T-helper 1 cell treated with Interleukin-12 subunit alpha and Interleukin-12 subunit beta and Interleukin-4 antibody, amounts not matched to agents 30 ng/mL and 1 ng/mL, for 36 hours (primary cell): ENCODE data around the gene PXT1. TPM values are rescaled to one million over a fixed set of nuclear protein-coding genes. Genes with fewer than 3 reads are reported as not detected.

Experiments
- intact Hi-C: fragments of 100-400 bp; cut with micrococcal nuclease; formaldehyde crosslinking; loops from one replicate; pipeline ENCODE4 v1.15.1; 2024
- total RNA-seq: library from RNA; stranded (reverse); gene quantifications from 2 replicates; pipeline ENCODE4 v1.2.3, GENCODE V29; 2022

PXT1 gene
- total RNA-seq, 1 donor from 2014 or later: 0.25 TPM

GRCh38 chr6:36349240-36349639 is 93.4 kb downstream of the PXT1 start:
- intact Hi-C loops: no loop called here

DNA sequence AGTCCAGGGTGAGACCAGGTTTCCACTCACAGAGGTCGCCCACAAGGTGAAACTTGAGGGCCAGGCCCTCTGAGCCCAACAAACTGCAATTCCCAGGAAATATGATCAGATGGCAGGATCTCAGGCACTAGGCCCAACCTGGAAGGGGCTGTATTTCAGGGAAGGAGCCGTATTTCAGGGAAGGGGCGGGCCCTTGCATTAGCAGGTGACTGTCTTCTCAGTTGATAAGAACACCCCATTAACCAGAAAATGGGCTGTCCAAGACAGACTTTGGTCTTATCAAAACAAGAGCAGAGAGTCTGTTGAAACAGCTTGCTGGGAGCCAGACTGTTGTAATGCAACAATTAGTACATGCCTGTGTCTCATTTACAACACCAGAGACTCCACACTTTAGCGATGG is 95.0 kb downstream of the PXT1 start:
- intact Hi-C loops: no loop called here

GRCh38 chr6:36346486-36347273 is 96.0 kb downstream of the PXT1 start:
- intact Hi-C loops: no loop called here

DNA sequence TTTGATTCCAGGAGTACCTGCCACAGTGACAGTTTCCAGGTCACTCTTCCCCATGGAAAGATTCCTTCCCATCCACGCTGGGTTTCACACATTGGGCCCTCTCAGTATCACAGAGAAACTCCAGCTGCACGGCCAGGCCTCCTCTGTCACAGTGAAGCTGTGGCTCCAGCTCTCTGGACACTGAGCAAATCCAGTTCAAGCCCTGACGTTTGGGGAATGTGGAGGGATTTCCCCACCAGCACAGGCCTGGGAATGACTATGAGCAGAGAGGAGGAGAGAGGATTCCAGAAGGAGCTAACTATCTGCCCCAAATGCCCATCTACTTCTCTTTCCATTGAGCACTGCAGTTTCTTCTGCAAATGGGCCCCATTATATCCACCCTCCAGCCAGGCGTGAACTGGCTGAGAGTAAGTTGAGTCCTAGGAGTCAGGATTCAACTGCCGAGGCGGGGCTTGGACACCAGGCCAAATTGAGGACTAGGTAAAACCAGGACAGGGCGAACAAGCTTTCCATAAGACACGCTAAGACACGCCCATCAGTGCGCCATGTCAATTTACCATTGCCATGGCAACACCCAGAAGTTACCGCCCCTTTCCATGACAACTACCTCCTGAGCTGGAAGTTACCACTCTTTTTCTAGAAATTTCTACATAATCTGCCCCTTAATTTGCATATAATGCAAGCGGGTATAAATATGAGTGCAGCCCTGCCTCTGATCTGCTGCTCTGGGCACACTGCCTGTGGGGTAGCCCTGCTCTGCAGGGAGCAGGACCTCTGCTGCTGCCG is 96.8 kb downstream of the PXT1 start:
- intact Hi-C loops: no loop called here

- intact Hi-C loops: no loop called here
Measured at GRCh38 chr6:36343109-36343680, 99.5 kb downstream of the PXT1 start.

DNA sequence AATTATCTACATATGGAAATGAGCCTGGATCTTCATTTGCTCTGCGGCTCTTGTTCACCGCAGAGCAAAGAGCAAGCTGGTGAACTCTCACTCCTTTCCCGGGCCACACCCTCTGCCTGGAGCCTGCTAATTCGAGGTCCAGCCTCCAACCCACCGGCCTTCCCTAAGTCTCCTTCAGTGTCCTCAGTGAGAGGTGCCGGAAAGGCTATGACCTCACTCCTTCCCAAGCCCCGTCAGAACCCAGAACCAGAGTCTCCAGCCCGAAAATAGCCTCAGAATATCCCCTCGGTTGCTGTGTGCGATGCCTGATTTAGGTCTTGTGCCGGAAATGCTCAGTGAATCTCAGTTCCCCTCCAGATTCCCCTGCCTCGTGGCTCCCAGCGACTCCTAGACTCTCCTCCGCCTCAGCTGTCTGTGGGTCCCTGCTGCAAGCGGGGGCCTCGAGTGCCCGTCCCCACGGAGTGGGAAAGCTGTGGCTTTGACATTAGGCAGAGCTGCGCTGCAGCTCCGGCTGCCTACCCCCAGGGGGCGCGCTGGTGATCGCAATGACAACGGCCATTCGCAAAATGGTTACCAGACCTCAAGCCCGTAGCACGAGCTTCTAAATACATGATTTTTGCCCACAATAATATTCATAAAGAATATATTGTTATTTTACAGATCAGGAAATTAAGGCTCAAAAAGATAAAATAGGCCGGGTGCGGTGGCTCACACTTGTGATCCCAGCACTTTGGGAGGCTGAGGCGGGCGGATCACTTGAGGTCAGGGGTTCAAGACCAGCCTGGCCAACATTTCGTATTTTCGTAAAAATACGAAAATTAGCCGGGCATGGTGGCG is 101.8 kb downstream of the PXT1 start:
- intact Hi-C loops: loop anchor here (1.0 kb wide), 2 partner anchors 19 to 39 kb away; no protein-coding TSS in a partner anchor

Other genes with a start within 250 kb of the PXT1 start
- gene BRPF3, start 246.1 kb downstream of the PXT1 start, total RNA-seq: 23.3 and 23.8 TPM in 2 replicates
- not detected in 2 replicates for gene PNPLA1, start 172.8 kb downstream of the PXT1 start, total RNA-seq
- 0.10 TPM in 1 of 2 replicates, not detected in the other for gene BNIP5, start 106.0 kb downstream of the PXT1 start, total RNA-seq
- gene ETV7, start 55.2 kb downstream of the PXT1 start, total RNA-seq: 9.5 and 10.0 TPM in 2 replicates
- 61.4 and 62.4 TPM in 2 replicates for gene KCTD20, start 146 bp upstream of the PXT1 start, total RNA-seq
- 78.5 and 79.2 TPM in 2 replicates for gene STK38, start 104.6 kb upstream of the PXT1 start, total RNA-seq
- gene SRSF3, start 151.5 kb upstream of the PXT1 start, total RNA-seq: 393 and 412 TPM in 2 replicates
- gene CDKN1A, start 235.9 kb upstream of the PXT1 start, total RNA-seq: 250 and 260 TPM in 2 replicates